Heart left ventricle (tissue), 13 donors: Measurements from ENCODE around the gene PKIB.

Source experiments
- CTCF ChIP-seq, 12 donors: fragments of 200-600 bp; sonication (generic) in 4 of 12; IDR thresholded peaks; one replicate each; pipeline versions ENCODE4 v1.5.0 to v1.8.0; 2018 to 2022; ENCODE audit warnings: antibody characterized with exemption in 12 of 12, mild to moderate bottlenecking in 5 of 12
- POLR2A ChIP-seq, 2 donors: fragments of 450-650 bp; IDR thresholded peaks; one replicate each; pipeline ENCODE4 v1.6.1; 2017; ENCODE audit warnings: antibody characterized with exemption in 2 of 2, mild to moderate bottlenecking in 2 of 2, moderate library complexity in 2 of 2
- donor health status: ischemic (EF 13 %, LVEDD 7.1; RV severe dilation, severe dysfunction).
- donor health status: DM: no; HTN: yes; CAD: no.
- donor health status: DM: no; HTN: no; CAD: no.
- donor health status: ischemic (EF 25% LVEDD 6.9; RV normal size, moderate dysfunction).
- donor health status: ischemic (EF 25% LVEDD 5.7; RV mildly dilated, moderate dysfunction).
- donor health status: ischemic (EF 35%, LVEDD 5.7; RV mildly dilated, moderate dysfunction).
- donor health status: nonischemic (EF 11% LVEDD 7.7; RV severe dilation, severe dysfunction).
- donor health status: DM: yes; HTN: yes; CAD: no.
- donor health status: PGD.
- donor health status: ischemic (EF 29% LVEDD 5.4; RV normal size, mild dysfunction).
- donor health status: nonischemic (EF 23%, LVEDD 6.1; RV moderate dilation, normal function).

- TF ChIP-seq CTCF (IDR thresholded peaks at IDR 0.05) (no peak), POLR2A (IDR thresholded peaks at IDR 0.05) (no peak)
Measured at GRCh38 chr6:122696079-122696478, 85.9 kb downstream of the PKIB start.
